ENCODE data around the gene PPA1. TPM values are rescaled to one million over a fixed set of nuclear protein-coding genes. Genes with fewer than 3 reads are reported as not detected.

The PPA1 gene
- polyA plus RNA-seq, 1 donor (not counting 4 experiments of a cell fraction or from before 2014, with no cell fraction given): 324 TPM

GRCh38 chr10:70253878-70254765, 20.9 kb upstream of the PPA1 start:
- no peak for TF ChIP-seq EZH2 (IDR thresholded peaks at IDR 0.05; ENCODE audit: low read length)
- TF ChIP-seq CTCF (optimal IDR thresholded peaks at IDR 0.05 in 1 of 3, IDR thresholded peaks at IDR 0.05 in 1 of 3, conservative IDR thresholded peaks at IDR 0.05 in 1 of 3; ENCODE audit: extremely low read depth in 1 of 3, insufficient read depth in 2 of 3, low read length in 3 of 3): no peak
- dilution Hi-C loops (cut with MboI; ENCODE audit: extremely low pct_ligation_motif_present, low sequenced_read_pairs): no loop called here
- H3K27me3 ChIP-seq (ENCODE audit: control insufficient read depth, extremely low read depth, insufficient read depth, low read length): peaks cover 21% of the 10 kb centered on the region
- FAIRE-seq: no peak
- no peak overlapping the region for H3K9ac ChIP-seq (ENCODE audit: control insufficient read depth, extremely low read depth, insufficient read depth, low read length)
- DNase-seq (ENCODE audit: low read depth, low spot score): no peak
- H3K4me3 ChIP-seq (ENCODE audit: control insufficient read depth in 2 of 3, extremely low read depth in 1 of 3, insufficient read depth in 2 of 3, low read depth in 1 of 3, low read length in 3 of 3): no peak overlapping the region
- no peaks in the 10 kb centered on the region for H4K20me1 ChIP-seq (ENCODE audit: control insufficient read depth, extremely low read depth, insufficient read depth, low read length)
- no peaks in the 10 kb centered on the region for H3K9me1 ChIP-seq (ENCODE audit: control insufficient read depth, extremely low read depth, insufficient read depth, low read length)
- H3K4me1 ChIP-seq (ENCODE audit: control insufficient read depth, extremely low read depth, insufficient read depth, low read length): peaks cover 5% of the 10 kb centered on the region
- H3K36me3 ChIP-seq (ENCODE audit: control insufficient read depth in 2 of 2, extremely low read depth in 1 of 2, insufficient read depth in 2 of 2, low read length in 2 of 2): no peaks in the 10 kb centered on the region
- no peaks in the 10 kb centered on the region for H3K9me3 ChIP-seq (ENCODE audit: control insufficient read depth, low read depth, low read length)
- H3K27ac ChIP-seq (ENCODE audit: control insufficient read depth, insufficient read depth, low read length): no peak overlapping the region
- H2AFZ ChIP-seq (ENCODE audit: control insufficient read depth, low read length): no peak overlapping the region
- H3K79me2 ChIP-seq (ENCODE audit: control insufficient read depth, insufficient read depth, low read length): no peaks in the 10 kb centered on the region
- no peak overlapping the region for H3K4me2 ChIP-seq (ENCODE audit: control insufficient read depth, extremely low read depth, insufficient read depth, low read depth, low read length)

GRCh38 chr10:70250961-70251680, 17.9 kb upstream of the PPA1 start:
- DNase-seq (ENCODE audit: low read depth, low spot score) (no peak), FAIRE-seq (no peak)
- H3K4me3 ChIP-seq (ENCODE audit: control insufficient read depth in 2 of 3, extremely low read depth in 1 of 3, insufficient read depth in 2 of 3, low read depth in 1 of 3, low read length in 3 of 3): no peak overlapping the region
- no peaks in the 10 kb centered on the region for H4K20me1 ChIP-seq (ENCODE audit: control insufficient read depth, extremely low read depth, insufficient read depth, low read length)
- H3K27me3 ChIP-seq (ENCODE audit: control insufficient read depth, extremely low read depth, insufficient read depth, low read length): peaks cover 21% of the 10 kb centered on the region
- no peak overlapping the region for H2AFZ ChIP-seq (ENCODE audit: control insufficient read depth, low read length)
- peaks cover 2% of the 10 kb centered on the region for H3K4me1 ChIP-seq (ENCODE audit: control insufficient read depth, extremely low read depth, insufficient read depth, low read length)
- no peak overlapping the region for H3K9ac ChIP-seq (ENCODE audit: control insufficient read depth, extremely low read depth, insufficient read depth, low read length)
- H3K27ac ChIP-seq (ENCODE audit: control insufficient read depth, insufficient read depth, low read length): no peak overlapping the region
- TF ChIP-seq EZH2 (IDR thresholded peaks at IDR 0.05; ENCODE audit: low read length): no peak
- TF ChIP-seq CTCF (optimal IDR thresholded peaks at IDR 0.05 in 1 of 3, IDR thresholded peaks at IDR 0.05 in 1 of 3, conservative IDR thresholded peaks at IDR 0.05 in 1 of 3; ENCODE audit: extremely low read depth in 1 of 3, insufficient read depth in 2 of 3, low read length in 3 of 3): no peak
- dilution Hi-C loops (cut with MboI; ENCODE audit: extremely low pct_ligation_motif_present, low sequenced_read_pairs): no loop called here
- no peaks in the 10 kb centered on the region for H3K36me3 ChIP-seq (ENCODE audit: control insufficient read depth in 2 of 2, extremely low read depth in 1 of 2, insufficient read depth in 2 of 2, low read length in 2 of 2)
- H3K4me2 ChIP-seq (ENCODE audit: control insufficient read depth, extremely low read depth, insufficient read depth, low read depth, low read length): no peak overlapping the region
- H3K79me2 ChIP-seq (ENCODE audit: control insufficient read depth, insufficient read depth, low read length): no peaks in the 10 kb centered on the region
- no peaks in the 10 kb centered on the region for H3K9me3 ChIP-seq (ENCODE audit: control insufficient read depth, low read depth, low read length)
- H3K9me1 ChIP-seq (ENCODE audit: control insufficient read depth, extremely low read depth, insufficient read depth, low read length): no peaks in the 10 kb centered on the region

Data from keratinocyte (primary cell).